ENCODE data around the gene GTF2A1.

DNA sequence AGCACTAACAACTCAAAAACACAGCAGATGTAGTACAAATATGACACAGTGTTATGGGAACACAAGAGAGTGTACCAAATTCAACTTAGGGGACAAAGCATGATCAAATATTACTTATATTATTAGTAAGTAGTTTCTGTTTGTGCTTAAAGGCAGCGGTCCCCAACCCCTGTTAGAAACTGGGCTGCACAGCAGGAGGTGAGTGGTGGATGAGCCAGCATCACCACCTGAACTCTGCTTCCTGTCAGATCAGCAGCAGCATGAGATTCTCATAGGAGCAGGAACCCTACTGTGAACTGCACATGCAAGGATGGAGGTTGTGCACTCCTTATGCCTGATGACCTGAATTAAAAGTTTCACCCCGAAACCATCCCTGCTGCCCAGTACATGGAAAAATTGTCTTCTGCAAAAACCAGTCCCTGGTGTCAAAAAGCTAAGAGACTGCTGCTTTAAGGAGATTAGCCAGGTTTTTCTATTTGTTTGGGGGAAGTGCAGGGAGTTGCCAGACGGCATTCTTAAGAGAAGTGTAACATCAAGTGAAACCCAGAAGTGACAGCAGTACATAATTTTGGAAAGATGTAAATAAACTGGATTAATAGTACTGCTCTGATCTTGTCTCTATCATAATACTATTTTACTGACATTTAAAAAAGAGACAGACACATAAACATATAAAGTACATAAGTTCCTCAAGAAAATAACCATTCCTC is 26.7 kb downstream of the GTF2A1 start:
- TF ChIP-seq, protein P1, sequence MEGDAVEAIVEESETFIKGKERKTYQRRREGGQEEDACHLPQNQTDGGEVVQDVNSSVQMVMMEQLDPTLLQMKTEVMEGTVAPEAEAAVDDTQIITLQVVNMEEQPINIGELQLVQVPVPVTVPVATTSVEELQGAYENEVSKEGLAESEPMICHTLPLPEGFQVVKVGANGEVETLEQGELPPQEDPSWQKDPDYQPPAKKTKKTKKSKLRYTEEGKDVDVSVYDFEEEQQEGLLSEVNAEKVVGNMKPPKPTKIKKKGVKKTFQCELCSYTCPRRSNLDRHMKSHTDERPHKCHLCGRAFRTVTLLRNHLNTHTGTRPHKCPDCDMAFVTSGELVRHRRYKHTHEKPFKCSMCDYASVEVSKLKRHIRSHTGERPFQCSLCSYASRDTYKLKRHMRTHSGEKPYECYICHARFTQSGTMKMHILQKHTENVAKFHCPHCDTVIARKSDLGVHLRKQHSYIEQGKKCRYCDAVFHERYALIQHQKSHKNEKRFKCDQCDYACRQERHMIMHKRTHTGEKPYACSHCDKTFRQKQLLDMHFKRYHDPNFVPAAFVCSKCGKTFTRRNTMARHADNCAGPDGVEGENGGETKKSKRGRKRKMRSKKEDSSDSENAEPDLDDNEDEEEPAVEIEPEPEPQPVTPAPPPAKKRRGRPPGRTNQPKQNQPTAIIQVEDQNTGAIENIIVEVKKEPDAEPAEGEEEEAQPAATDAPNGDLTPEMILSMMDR (IDR thresholded peaks at IDR 0.05), result no peak
- TF ChIP-seq POLR2A (IDR thresholded peaks at IDR 0.05) (no peak), POLR2AphosphoS5 (IDR thresholded peaks at IDR 0.05) (no peak)

Measured in prostate gland (tissue), 2 donors.